LNCAP (cell line): ENCODE measurements around the gene OOEP.

Experiments used
- TF ChIP-seq, protein P1 (sequence below): fragments of 450-650 bp; IDR thresholded peaks from 2 replicates; pipeline ENCODE4 v1.5.1; 2017; ENCODE audit warnings: mild to moderate bottlenecking

The OOEP gene

GRCh38 chr6:73342174-73342573 lies 27.5 kb downstream of the OOEP start:
- TF ChIP-seq, protein P1, sequence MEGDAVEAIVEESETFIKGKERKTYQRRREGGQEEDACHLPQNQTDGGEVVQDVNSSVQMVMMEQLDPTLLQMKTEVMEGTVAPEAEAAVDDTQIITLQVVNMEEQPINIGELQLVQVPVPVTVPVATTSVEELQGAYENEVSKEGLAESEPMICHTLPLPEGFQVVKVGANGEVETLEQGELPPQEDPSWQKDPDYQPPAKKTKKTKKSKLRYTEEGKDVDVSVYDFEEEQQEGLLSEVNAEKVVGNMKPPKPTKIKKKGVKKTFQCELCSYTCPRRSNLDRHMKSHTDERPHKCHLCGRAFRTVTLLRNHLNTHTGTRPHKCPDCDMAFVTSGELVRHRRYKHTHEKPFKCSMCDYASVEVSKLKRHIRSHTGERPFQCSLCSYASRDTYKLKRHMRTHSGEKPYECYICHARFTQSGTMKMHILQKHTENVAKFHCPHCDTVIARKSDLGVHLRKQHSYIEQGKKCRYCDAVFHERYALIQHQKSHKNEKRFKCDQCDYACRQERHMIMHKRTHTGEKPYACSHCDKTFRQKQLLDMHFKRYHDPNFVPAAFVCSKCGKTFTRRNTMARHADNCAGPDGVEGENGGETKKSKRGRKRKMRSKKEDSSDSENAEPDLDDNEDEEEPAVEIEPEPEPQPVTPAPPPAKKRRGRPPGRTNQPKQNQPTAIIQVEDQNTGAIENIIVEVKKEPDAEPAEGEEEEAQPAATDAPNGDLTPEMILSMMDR: no peak

- TF ChIP-seq, protein P1: no peak
Observed at GRCh38 chr6:73341335-73341734, 28.4 kb downstream of the OOEP start.

- TF ChIP-seq, protein P1: no peak
Observed at GRCh38 chr6:73340048-73340447, 29.6 kb downstream of the OOEP start.

GRCh38 chr6:73339340-73339739 lies 30.4 kb downstream of the OOEP start:
- TF ChIP-seq, protein P1: no peak

DNA sequence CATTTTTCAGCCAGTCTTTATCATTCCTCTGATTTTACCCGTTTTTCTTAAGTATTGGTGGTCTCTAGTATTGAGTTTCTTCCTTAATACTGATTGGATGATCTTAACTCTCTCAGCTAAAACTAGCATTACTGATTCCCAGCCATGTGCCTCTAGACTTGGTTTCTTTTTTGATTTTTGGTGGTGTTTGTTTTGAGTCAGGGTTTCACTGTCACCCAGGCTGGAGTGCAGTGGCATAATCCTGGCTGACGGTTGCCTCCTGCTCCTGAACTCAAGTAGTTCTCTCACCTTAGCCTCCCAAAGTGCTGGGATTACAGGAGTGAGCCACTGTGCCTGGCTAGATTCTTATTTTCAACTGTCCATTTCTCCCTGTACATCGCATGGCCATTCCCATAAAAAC lies 40.5 kb downstream of the OOEP start:
- TF ChIP-seq, protein P1: no peak

DNA sequence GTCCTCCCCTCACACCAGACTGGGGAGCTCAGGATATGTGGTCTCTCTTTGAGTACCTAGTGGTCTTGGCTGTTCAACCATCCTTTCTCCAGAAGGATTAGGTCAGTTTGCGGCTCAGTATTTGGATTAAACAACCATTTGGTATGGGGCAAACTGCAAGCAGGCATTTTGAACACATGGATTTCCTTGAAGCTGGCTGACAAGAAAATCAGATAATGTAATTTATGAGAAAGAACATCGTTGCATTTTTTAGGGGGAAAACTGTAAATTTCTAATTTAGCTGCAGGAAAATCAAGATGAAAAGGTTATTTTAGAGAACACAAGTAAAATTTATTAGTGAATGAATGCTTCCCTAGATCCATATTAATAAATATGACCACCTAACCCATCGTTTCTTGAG lies 40.9 kb downstream of the OOEP start:
- TF ChIP-seq, protein P1: no peak

GRCh38 chr6:73325656-73326055 lies 44.0 kb downstream of the OOEP start:
- TF ChIP-seq, protein P1: no peak

DNA sequence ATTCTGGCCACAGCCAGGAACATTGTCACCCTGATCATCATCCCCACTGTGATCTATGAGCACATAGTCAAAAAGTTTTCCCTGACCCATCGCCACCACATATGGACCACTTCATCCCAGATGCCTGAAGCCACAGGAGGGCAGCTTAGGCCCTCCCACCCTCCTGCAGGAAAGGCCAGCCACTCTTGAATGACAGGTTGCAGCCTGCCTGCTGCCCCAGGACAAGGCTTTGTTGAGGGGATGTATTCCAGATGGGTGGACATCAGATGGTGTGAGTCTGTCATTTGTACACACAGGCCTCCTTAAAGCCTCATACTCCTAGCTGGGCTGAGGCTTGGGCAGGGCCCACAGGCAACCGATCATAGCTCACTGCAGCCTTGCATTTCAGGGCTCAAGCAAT lies 46.4 kb downstream of the OOEP start:
- TF ChIP-seq, protein P1: no peak
